GM18909 (cell line): Measurements from ENCODE around the gene CNTLN.
"Not testable (repeated sequence)": the region's sequence is repeated elsewhere in the genome, so short reads cannot be mapped to it uniquely, and the experiment has no call there.

ENCODE experiments used
- ATAC-seq: cut with Tn5 transposase; IDR thresholded peaks from one replicate; pipeline ENCODE4 v1.9.1; 2021; ENCODE audit warnings: mild to moderate bottlenecking; ENCODE audit not compliant: unreplicated experiment, poor library complexity

The CNTLN gene

DNA sequence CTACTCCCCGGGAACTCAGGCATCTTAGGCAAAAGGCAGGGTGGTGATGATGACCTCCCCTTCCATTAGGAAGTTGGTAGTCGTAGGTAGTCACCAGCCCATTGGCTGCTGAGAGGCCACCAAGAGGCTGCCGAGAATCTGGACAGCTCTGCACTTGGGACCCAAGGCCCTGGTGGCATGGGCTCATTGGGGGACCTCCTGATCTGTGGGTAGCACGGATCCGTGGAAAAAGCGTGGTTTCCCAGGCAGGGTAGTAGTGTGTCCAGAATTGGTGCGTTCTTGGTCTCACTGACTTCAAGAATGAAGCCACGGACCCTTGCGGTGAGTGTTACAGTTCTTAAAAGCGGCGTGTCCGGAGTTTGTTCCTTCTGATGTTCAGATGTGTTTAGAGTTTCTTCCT is 158.8 kb downstream of the CNTLN start:
- no peak for ATAC-seq

DNA sequence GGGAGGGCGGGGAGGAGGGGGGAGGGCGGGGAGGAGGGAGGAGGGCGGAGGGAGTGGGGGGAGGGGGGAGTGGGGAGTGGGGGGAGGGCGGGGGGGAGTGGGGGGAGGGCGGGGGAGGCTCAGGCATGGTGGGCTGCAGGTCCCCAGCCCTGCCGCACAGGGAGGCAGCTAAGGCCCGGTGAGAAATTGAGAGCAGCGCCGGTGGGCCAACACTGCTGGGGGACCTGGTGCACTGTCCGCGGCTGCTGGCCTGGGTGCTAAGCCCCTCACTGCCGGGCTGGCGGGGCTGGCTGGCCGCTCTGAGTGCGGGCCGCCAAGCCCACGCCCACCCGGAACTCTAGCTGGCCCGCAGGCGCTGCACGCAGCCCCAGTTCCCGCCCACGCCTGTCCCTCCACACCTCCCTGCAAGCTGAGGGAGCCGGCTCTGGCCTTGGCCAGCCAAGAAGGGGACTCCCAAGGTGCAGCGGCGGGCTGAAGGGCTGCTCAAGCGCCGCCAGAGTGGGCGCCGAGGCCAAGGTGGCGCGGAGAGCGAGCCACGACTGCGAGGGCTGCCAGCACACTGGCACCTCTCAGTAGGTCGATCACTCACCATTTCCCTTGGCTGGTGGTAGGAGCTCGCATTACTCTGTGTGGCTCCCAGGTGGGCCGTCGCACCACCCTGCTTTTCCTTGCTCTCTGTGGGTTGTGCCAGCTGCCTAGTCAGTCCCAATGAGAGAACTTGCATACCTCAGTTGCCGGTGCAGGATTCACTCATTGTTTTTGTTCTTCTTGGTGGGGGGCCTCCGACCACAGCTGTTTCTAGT is 160.2 kb downstream of the CNTLN start:
- ATAC-seq, result no peak

- no peak for ATAC-seq
These were observed 180.5 kb downstream of the CNTLN start for GRCh38 chr9:17315341-17315740.

GRCh38 chr9:17318821-17319320 is 184.0 kb downstream of the CNTLN start:
- no peak for ATAC-seq

DNA sequence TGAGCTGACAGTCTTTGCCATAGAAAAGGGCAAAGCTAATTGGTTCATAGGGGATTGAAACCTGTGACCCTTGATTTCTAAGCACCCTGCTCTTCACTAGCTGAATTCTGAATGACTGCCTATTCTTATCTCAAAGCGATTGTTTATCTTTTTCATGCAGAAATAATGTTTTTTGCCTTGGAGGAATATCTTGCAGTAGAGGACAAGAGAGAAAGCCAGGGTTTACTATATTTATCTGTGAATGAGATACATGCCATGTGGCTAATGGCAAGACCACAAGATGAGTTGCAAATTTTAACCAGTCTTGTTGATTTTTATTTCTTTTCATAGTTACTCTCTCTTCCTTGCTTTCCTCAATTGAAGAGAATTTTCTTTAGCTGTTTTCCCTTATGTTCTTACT is 185.0 kb downstream of the CNTLN start:
- ATAC-seq, result no peak

- no peak for ATAC-seq
These were observed 188.3 kb downstream of the CNTLN start for GRCh38 chr9:17322882-17323864.

DNA sequence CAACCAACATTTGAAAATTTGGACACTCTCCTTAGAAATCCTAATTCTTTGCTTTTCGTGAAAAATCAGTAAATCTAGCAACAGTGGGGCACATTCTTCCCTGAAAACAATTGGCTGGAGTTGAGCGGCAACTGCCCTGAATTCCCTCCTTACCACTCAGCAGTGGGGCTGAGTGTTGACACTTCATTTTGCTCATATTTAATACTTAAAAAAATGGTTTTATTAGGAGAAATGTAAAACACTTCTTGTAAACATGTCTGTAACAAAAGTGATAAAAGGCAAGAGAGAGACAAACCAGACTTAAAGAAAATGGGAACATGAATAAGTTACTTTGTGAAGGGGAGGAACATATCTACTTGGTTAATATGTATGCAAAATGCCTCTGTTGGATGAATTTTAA is 193.5 kb downstream of the CNTLN start:
- no peak for ATAC-seq

GRCh38 chr9:17330097-17330496 is 195.3 kb downstream of the CNTLN start:
- no peak for ATAC-seq

DNA sequence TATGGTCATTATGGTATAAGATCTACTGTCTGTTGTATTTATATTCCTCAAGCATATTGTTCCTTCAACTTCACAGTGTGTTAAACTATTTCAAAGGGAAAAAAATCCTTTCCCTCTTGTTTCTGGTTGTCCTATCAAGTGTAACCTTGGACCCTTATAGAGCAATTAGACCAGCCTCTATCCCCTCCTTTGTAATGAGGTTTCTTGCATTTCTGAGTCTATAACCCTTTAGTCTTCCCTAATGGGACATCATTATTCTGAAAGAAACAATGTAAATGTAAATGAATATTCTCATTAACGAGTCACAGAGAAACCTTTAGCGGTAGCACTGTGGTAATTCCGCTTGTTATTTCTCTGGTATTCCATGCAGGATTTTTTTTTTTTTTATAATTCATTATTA is 197.3 kb downstream of the CNTLN start:
- ATAC-seq, result no peak

- no peak for ATAC-seq
These were observed 204.3 kb downstream of the CNTLN start for GRCh38 chr9:17339156-17339555.

- no peak for ATAC-seq
These were observed 207.9 kb downstream of the CNTLN start for GRCh38 chr9:17342696-17343095.

- no peak for ATAC-seq
These were observed 215.0 kb downstream of the CNTLN start for GRCh38 chr9:17349831-17350230.

DNA sequence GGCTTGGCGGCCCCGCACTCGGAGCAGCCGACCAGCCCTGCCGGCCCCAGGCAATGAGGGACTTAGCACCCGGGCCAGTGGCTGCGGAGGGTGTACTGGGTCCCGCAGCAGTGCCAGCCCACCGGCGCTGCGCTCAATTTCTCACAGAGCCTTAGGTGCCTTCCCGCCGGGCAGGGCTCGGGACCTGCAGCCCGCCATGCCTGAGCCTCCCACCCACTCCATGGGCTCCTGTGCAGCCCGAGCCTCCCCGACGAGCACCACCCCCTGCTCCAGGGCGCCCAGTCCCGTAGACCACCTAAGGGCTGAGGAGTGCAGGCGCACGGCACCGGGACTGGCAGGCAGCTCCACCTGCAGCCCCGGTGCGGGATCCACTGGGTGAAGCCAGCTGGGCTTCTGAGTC is 219.2 kb downstream of the CNTLN start:
- not testable (repeated sequence) for ATAC-seq

DNA sequence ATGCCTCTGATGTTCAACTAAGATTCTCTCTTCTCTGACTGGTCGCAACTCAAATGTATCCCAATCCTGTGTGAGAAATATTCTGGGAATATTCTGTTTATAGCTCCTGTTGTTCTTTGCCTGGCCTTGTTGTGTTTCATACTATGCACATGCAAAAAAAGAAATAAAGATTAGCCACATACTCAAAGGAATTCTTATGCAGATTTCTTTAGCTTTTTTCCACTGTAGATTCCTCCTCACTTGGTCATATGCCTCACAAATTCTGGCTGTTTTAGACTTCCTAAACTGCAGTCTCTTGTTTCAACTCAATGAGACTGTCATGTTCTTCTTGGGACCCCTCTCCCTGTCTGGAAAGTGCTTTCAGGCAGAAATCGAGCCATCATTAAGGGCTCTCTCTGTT is 226.5 kb downstream of the CNTLN start:
- no peak for ATAC-seq

DNA sequence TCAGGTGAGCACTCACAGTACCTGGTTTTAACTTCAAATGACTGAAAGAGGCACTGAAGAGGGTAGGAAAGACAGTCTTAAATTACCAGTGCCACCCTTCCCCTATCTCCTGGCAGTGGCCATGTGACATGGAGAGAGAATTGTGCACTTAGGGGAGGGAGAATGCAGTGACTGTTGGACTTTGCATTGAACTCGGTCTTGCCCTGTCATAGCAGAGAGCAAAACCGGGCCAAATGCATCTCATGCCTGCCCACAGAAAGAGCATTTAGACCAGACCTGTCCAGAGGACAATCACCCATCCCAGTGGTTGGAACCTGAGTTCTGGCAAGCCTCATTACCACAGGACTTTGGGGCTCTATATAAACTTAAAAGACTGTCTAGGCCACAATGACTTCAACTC is 232.2 kb downstream of the CNTLN start:
- no peak for ATAC-seq

DNA sequence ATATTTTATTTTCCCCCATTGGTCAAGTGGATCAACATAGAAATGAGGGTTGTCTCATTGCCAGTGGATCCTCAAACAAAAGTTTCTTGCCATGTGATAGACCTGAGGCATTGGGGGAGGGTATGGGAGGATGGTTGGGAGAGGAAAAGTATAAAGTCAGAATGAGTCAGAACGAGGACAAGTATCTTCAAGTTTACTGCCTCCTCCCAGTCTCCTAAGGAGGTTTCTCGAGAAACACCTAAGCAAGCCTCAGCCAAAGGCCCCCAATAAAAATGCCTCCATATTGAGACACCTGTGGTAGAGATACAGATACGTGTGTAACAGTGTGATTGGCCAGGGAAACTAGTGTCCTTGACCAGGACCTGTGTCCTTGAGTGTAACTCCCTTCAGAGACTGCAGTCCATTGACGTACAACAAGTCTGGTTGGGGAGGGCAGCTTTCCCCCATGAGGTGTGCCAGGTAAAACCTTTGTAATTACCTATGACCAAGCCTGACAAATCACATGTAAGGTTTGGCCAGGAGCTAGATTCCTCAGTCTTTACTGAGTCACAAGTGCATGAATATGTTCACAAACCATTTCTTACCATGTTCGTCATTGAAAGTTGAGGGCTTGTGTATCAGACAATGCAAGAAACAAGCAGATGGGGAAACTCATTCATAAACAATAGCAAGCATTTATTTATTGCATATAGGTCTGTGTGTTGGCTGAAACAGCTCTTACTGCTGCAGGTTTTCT is 245.5 kb downstream of the CNTLN start:
- no peak for ATAC-seq

GRCh38 chr9:17387565-17387964 is 252.7 kb downstream of the CNTLN start:
- no peak for ATAC-seq

- ATAC-seq, result no peak
These were observed 254.2 kb downstream of the CNTLN start for GRCh38 chr9:17389026-17389425.

DNA sequence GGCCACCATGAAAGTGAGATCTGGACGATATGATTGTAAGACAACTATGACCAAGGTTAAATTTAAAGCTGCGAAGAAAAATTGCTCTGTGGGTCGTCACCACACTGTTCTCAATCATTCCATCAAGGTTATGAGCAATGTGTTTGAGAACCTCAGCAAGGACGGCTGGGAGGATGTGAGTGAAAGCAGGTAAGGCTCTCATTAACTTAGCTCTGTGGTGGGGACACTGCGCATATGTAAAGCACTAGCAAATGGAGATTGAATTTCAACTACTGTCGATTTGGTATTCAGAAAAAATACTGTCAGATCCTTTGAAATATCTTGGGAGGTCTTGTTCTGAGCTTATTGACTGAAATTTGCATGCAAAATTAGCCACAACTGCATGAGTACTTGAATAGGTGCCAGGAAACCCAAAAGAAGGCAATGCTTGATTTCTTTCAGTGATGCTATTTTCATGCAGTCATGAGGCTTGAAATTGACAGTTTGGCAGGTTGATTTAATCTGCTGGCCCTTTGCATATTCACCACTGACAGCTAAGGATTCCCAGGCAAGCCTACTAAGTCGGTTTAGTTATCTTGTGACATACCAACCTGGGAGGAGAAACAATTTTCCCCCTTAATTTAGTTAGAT is 260.2 kb downstream of the CNTLN start:
- no peak for ATAC-seq

DNA sequence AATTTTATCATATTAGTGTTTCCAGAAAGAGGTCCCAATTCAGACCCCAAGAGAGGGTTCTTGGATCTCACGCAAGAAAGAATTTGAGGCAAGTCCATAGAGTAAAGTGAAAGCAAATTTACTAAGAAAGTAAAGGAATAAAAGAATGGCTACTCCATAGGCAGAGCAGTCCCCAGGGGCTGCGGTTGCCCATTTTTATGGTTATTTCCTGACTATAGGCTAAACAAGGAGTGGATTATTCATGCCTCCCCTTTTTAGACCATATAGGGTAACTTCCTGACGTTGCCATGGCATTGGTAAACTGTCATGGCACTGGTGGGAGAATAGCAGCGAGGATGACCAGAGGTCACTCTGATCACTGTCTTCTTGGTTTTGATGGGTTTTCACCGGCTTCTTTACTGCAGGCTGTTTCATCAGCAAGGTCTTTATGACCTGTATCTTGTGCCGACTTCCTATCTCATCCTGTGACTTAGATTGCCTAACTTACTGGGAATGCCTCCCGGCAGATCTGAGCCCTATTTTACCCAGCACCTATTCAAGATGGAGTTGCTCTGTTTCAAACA is 262.4 kb downstream of the CNTLN start:
- ATAC-seq, result not testable (repeated sequence)
